PC-3 (cell line): Measurements from ENCODE around the gene CDC42SE2.

Source experiments
- CTCF ChIP-seq: fragments of 300-600 bp; sonication (generic); conservative IDR thresholded peaks from 2 replicates; pipeline ENCODE4 v1.5.1; 2017; ENCODE audit warnings: antibody characterized with exemption, low read depth, mild to moderate bottlenecking, low read length
- EZH2phosphoT487 ChIP-seq: fragments of 300-600 bp; sonication (generic); IDR thresholded peaks from 2 replicates; pipeline ENCODE4 v1.6.1; 2018; ENCODE audit warnings: mild to moderate bottlenecking, antibody characterized with exemption, low read length, borderline replicate concordance

GRCh38 chr5:131266370-131267060, 2.7 kb downstream of the CDC42SE2 start:
- TF ChIP-seq CTCF (no peak), EZH2phosphoT487 (no peak)
